CD14-positive monocyte (primary cell): Measurements from ENCODE around the gene SH3RF3. TPM values are rescaled to one million over a fixed set of nuclear protein-coding genes. Genes with fewer than 3 reads are reported as not detected.

Experiments
- DNase-seq, 3 donors: peaks; one replicate each; pipeline ENCODE4 v3.0.0-alpha.2; 2011 to 2022
- H2AFZ ChIP-seq: 2 replicates; pipeline ENCODE4 v1.6.0; 2012; ENCODE audit warnings: mild to moderate bottlenecking, low read depth, low read length, inconsistent platforms; ENCODE audit not compliant: insufficient read depth, poor library complexity, severe bottlenecking
- H3K27ac ChIP-seq, 2 donors: 1 replicate in 1 of 2; 2 replicates in 1 of 2; pipeline ENCODE4 v1.5.1; 2012 to 2013; ENCODE audit warnings: low read length in 2 of 2, control low read depth in 1 of 2, inconsistent platforms in 1 of 2, low read depth in 1 of 2, mild to moderate bottlenecking in 1 of 2
- H3K27me3 ChIP-seq, 2 donors: one replicate each; pipeline versions ENCODE4 v1.6.0 to v1.6.1; 2011 to 2013; ENCODE audit warnings: low read length in 2 of 2; ENCODE audit not compliant: control insufficient read depth in 2 of 2, insufficient read depth in 2 of 2
- H3K36me3 ChIP-seq, 2 donors: replicated peaks in 1 of 2; 1 replicate in 1 of 2; 2 replicates in 1 of 2; pipeline versions ENCODE4 v1.5.1 to v1.6.1; 2012 to 2013; ENCODE audit warnings: low read length in 2 of 2, control low read depth in 1 of 2, inconsistent platforms in 1 of 2, mild to moderate bottlenecking in 1 of 2; ENCODE audit not compliant: insufficient read depth in 2 of 2, control insufficient read depth in 1 of 2
- H3K4me1 ChIP-seq, 2 donors: 1 replicate in 1 of 2; 2 replicates in 1 of 2; pipeline versions ENCODE4 v1.5.1 to v1.6.1; 2012 to 2013; ENCODE audit warnings: low read length in 2 of 2, control low read depth in 1 of 2, inconsistent platforms in 1 of 2, mild to moderate bottlenecking in 1 of 2, moderate library complexity in 1 of 2; ENCODE audit not compliant: insufficient read depth in 2 of 2, control insufficient read depth in 1 of 2
- H3K4me2 ChIP-seq: replicated peaks from 2 replicates; pipeline ENCODE3; 2012; ENCODE audit warnings: low read length, moderate library complexity, mild to moderate bottlenecking; ENCODE audit not compliant: poor library complexity, severe bottlenecking; ENCODE audit errors: extremely low read depth
- H3K4me3 ChIP-seq, 3 experiments: fragments of 200-600 bp in 1 of 3; sonication (generic) in 1 of 3; replicated peaks in 1 of 3; 1 replicate in 2 of 3; 2 replicates in 1 of 3; pipeline ENCODE4 v1.5.1; 2011 to 2013; ENCODE audit warnings: low read length in 3 of 3, mild to moderate bottlenecking in 3 of 3, control low read depth in 2 of 3, low read depth in 2 of 3, inconsistent platforms in 1 of 3, moderate library complexity in 1 of 3
- H3K79me2 ChIP-seq: 2 replicates; pipeline ENCODE4 v1.6.0; 2012; ENCODE audit warnings: mild to moderate bottlenecking, control low read depth, inconsistent platforms, low read length, moderate library complexity; ENCODE audit not compliant: insufficient read depth
- H3K9ac ChIP-seq: 2 replicates; pipeline ENCODE4 v1.6.0; 2017; ENCODE audit warnings: low read length, mild to moderate bottlenecking; ENCODE audit not compliant: insufficient read depth, poor library complexity, severe bottlenecking
- H3K9me3 ChIP-seq, 2 donors: replicated peaks in 1 of 2; 1 replicate in 1 of 2; 2 replicates in 1 of 2; pipeline versions ENCODE4 v1.5.1 to v1.6.1; 2012 to 2013; ENCODE audit warnings: low read length in 2 of 2, control low read depth in 1 of 2; ENCODE audit not compliant: control insufficient read depth in 1 of 2, insufficient read depth in 1 of 2
- H4K20me1 ChIP-seq: 2 replicates; pipeline ENCODE4 v1.6.0; 2012; ENCODE audit warnings: mild to moderate bottlenecking, low read length, control low read depth, moderate library complexity; ENCODE audit not compliant: insufficient read depth
- H3K27ac Mint-ChIP-seq, 7 donors: one replicate each; pipeline ENCODE4 v1.8.0; 2020; ENCODE audit warnings: mild to moderate bottlenecking in 7 of 7, mixed read lengths in 7 of 7, moderate library complexity in 6 of 7, inconsistent platforms in 2 of 7
- H3K27me3 Mint-ChIP-seq, 3 donors: one replicate each; pipeline ENCODE4 v1.8.0; 2021 to 2022; ENCODE audit warnings: low read depth in 3 of 3, mild to moderate bottlenecking in 3 of 3, mixed read lengths in 3 of 3, moderate library complexity in 3 of 3, inconsistent platforms in 1 of 3
- H3K36me3 Mint-ChIP-seq, 2 donors: one replicate each; pipeline ENCODE4 v1.8.0; 2020; ENCODE audit warnings: mixed read lengths in 2 of 2, inconsistent platforms in 1 of 2, mild to moderate bottlenecking in 1 of 2
- H3K4me1 Mint-ChIP-seq: one replicate; pipeline ENCODE4 v1.8.0; 2020; ENCODE audit warnings: mild to moderate bottlenecking, mixed read lengths
- H3K4me3 Mint-ChIP-seq, 2 donors: one replicate each; pipeline ENCODE4 v1.8.0; 2020; ENCODE audit warnings: mild to moderate bottlenecking in 2 of 2, mixed read lengths in 2 of 2, moderate library complexity in 1 of 2
- H3K9me3 Mint-ChIP-seq, 7 donors: one replicate each; pipeline ENCODE4 v1.8.0; 2020 to 2022; ENCODE audit warnings: mixed read lengths in 7 of 7, mild to moderate bottlenecking in 6 of 7, moderate library complexity in 6 of 7, inconsistent platforms in 2 of 7
- CTCF ChIP-seq: fragments of 200-600 bp; IDR thresholded peaks from one replicate; pipeline ENCODE4 v1.8.0; 2022; ENCODE audit warnings: antibody characterized with exemption, mild to moderate bottlenecking
- WGBS: methylation state at CpG from one replicate; pipeline ENCODE4 v1.1.5; 2013; ENCODE audit warnings: missing lambda C conversion rate; ENCODE audit not compliant: insufficient coverage; 5-methylcytosine and 5-hydroxymethylcytosine counted together
- intact Hi-C, 2 donors: fragments of 100-400 bp; cut with micrococcal nuclease; formaldehyde crosslinking; loops; one replicate each; pipeline versions ENCODE4 v1.15.0 to v1.15.1; 2023
- polyA plus RNA-seq, 3 donors: library from polyadenylated mRNA; depleted of rRNA in 1 of 3; unstranded in 2 of 3; stranded (reverse) in 1 of 3; fragments of 300-500 nt in 2 of 3; fragments of >200 nt in 1 of 3; fragmentation: Illumina TruSeq in 2 of 3; gene quantifications; 1 replicate in 2 of 3; 2 replicates in 1 of 3; pipeline ENCODE4 v1.2.3, GENCODE V29; 2012 to 2021

SH3RF3 gene
- polyA plus RNA-seq, 3 donors, result 0.25 to 0.75 (median 0.34) TPM

GRCh38 chr2:109086743-109087020 is 42.3 kb upstream of the SH3RF3 start:
- 94% methylated on average over 2 of the region's 2 CpGs for WGBS

GRCh38 chr2:109087055-109087663 is 41.8 kb upstream of the SH3RF3 start:
- WGBS, result 98% methylated on average over 10 of the region's 11 CpGs
- H3K4me2 ChIP-seq, result no peak overlapping the region
- no peaks in the 10 kb centered on the region for H3K36me3 ChIP-seq
- H2AFZ ChIP-seq, result no peak overlapping the region
- H3K4me3 Mint-ChIP-seq, result no peak overlapping the region
- H3K27ac ChIP-seq, result no peak overlapping the region
- intact Hi-C loops, result no loop called here
- no peak overlapping the region for H3K9ac ChIP-seq
- H3K9me3 ChIP-seq, result peaks cover 0 to 14% of the 10 kb centered on the region in 2 donors
- no peaks in the 10 kb centered on the region for H3K4me1 Mint-ChIP-seq
- H4K20me1 ChIP-seq, result no peaks in the 10 kb centered on the region
- no peak overlapping the region for H3K27ac Mint-ChIP-seq
- H3K27me3 Mint-ChIP-seq, result peaks cover 2 to 4% (median 2%) of the 10 kb centered on the region in 3 donors
- no peaks in the 10 kb centered on the region for H3K4me1 ChIP-seq
- H3K4me3 ChIP-seq, result no peak overlapping the region
- H3K9me3 Mint-ChIP-seq, result peaks cover 2 to 23% (median 13%) of the 10 kb centered on the region in 7 donors
- no peaks in the 10 kb centered on the region for H3K36me3 Mint-ChIP-seq
- H3K27me3 ChIP-seq, result no peaks in the 10 kb centered on the region
- H3K79me2 ChIP-seq, result no peaks in the 10 kb centered on the region
- no peak for DNase-seq
- TF ChIP-seq CTCF, result no peak

More at GRCh38 chr2:109086743-109087020, 42.3 kb upstream of the SH3RF3 start:
- TF ChIP-seq CTCF, result no peak
- H3K27ac Mint-ChIP-seq, result no peak overlapping the region
- no peaks in the 10 kb centered on the region for H4K20me1 ChIP-seq
- no peaks in the 10 kb centered on the region for H3K36me3 Mint-ChIP-seq
- no peaks in the 10 kb centered on the region for H3K79me2 ChIP-seq
- H3K4me1 ChIP-seq, result no peaks in the 10 kb centered on the region
- intact Hi-C loops, result no loop called here
- no peak overlapping the region for H3K27ac ChIP-seq
- H3K9me3 Mint-ChIP-seq, result peaks cover 2 to 23% (median 11%) of the 10 kb centered on the region in 7 donors
- no peak overlapping the region for H3K4me3 Mint-ChIP-seq
- H3K4me3 ChIP-seq, result no peak overlapping the region
- peaks cover 2 to 4% (median 2%) of the 10 kb centered on the region in 3 donors for H3K27me3 Mint-ChIP-seq
- H3K27me3 ChIP-seq, result no peaks in the 10 kb centered on the region
- no peak overlapping the region for H3K4me2 ChIP-seq
- no peak overlapping the region for H3K9ac ChIP-seq
- no peak for DNase-seq
- no peaks in the 10 kb centered on the region for H3K36me3 ChIP-seq
- H3K9me3 ChIP-seq, result peaks cover 0 to 14% of the 10 kb centered on the region in 2 donors
- H3K4me1 Mint-ChIP-seq, result no peaks in the 10 kb centered on the region
- H2AFZ ChIP-seq, result no peak overlapping the region
